Activated T-cell treated with anti-CD3 and anti-CD28 coated beads, Interleukin-2, amount 50 U/mL, for 4 hours (primary cell): ENCODE measurements around the gene TAF9. TPM values are rescaled to one million over a fixed set of nuclear protein-coding genes. Genes with fewer than 3 reads are reported as not detected.

Source experiments
- ATAC-seq, 2 donors: fragments of 200-7000 bp; cut with Tn5 transposase; one replicate each; pipeline ENCODE4 v1.10.0; 2021
- DNase-seq: peaks from one replicate; pipeline ENCODE4 v3.0.0-alpha.2; 2020
- H3K27me3 Mint-ChIP-seq: one replicate; pipeline ENCODE4 v1.8.0; 2021; ENCODE audit warnings: low read depth, mixed read lengths
- H3K36me3 Mint-ChIP-seq: one replicate; pipeline ENCODE4 v1.8.0; 2022; ENCODE audit warnings: mixed read lengths; ENCODE audit not compliant: insufficient read depth
- H3K4me1 Mint-ChIP-seq: one replicate; pipeline ENCODE4 v1.8.0; 2021; ENCODE audit warnings: low read depth, mixed read lengths
- H3K4me3 Mint-ChIP-seq: one replicate; pipeline ENCODE4 v1.8.0; 2021; ENCODE audit warnings: mild to moderate bottlenecking, moderate library complexity, mixed read lengths
- H3K9me3 Mint-ChIP-seq: one replicate; pipeline ENCODE4 v1.8.0; 2021; ENCODE audit warnings: mixed read lengths
- total RNA-seq, 3 donors: library from RNA; stranded (reverse); gene quantifications; one replicate each; pipeline ENCODE4 v1.2.1, GENCODE V29; 2021

TAF9 gene
- total RNA-seq, 3 donors from 2014 or later: 78.7 to 111 (median 91.4) TPM

DNA sequence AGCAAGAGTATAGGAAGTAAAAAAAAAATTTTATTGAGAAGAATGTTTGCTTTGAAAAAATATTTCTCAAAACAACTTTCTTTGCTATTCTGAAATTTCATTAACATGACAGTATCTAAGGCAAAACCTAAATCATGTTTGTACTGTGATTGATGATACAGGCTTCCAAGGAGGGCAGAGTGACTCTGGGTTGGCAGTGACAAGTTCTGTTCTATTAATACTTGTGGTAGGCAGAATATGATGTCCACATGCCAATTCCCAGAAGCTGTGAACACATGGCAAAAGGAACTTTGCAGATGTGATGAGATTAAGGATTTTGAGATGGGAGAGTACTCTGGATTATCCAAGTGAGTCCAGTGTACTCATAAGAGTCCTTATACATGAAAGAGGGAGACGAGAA lies 53.3 kb downstream of the TAF9 start:
- H3K27me3 Mint-ChIP-seq: no peaks in the 10 kb centered on the region
- peaks cover 32% of the 10 kb centered on the region for H3K36me3 Mint-ChIP-seq
- H3K9me3 Mint-ChIP-seq: no peaks in the 10 kb centered on the region
- DNase-seq (no peak), ATAC-seq (no peak)
- H3K4me1 Mint-ChIP-seq: no peaks in the 10 kb centered on the region
- H3K4me3 Mint-ChIP-seq: no peak overlapping the region

Other genes starting within 250 kb of the TAF9 start
- gene CCNB1, start 202.4 kb downstream of the TAF9 start, total RNA-seq: 10 to 100 TPM; 19.3 to 25.6 (median 20.0) TPM
- 10 to 100 TPM; 36.1 to 44.2 (median 41.6) TPM for gene CENPH, start 179.9 kb downstream of the TAF9 start, total RNA-seq
- gene CDK7, start 134.6 kb downstream of the TAF9 start, total RNA-seq: 10 to 100 TPM; 39.9 to 52.4 (median 48.5) TPM
- 1 to 10 TPM; 6.3 to 7.9 (median 7.2) TPM for gene CCDC125, start 36.7 kb downstream of the TAF9 start, total RNA-seq
- 100 to 1,000 TPM; 126 to 145 (median 135) TPM for gene AK6, start within 50 bp of the TAF9 start, total RNA-seq
- gene RAD17, start 298 bp upstream of the TAF9 start, total RNA-seq: 10 to 100 TPM; 19.9 to 25.1 (median 24.7) TPM
- gene MARVELD2, start 45.6 kb upstream of the TAF9 start, total RNA-seq: under 1 TPM; 0.46 to 0.53 (median 0.48) TPM
- gene OCLN, start 123.3 kb upstream of the TAF9 start, total RNA-seq: 1 to 10 TPM in 1 of 3 donors, under 1 TPM in 2; 0.08 to 1.4 (median 0.90) TPM
- gene GTF2H2C, start 190.7 kb upstream of the TAF9 start, total RNA-seq: 100 to 1,000 TPM in 1 of 3 donors, 10 to 100 TPM in 2; 67.8 to 108 (median 94.3) TPM